Tibial artery (tissue), 4 donors: ENCODE measurements around the gene OPHN1.

Source experiments
- DNase-seq, 2 donors: peaks; one replicate each; pipeline ENCODE4 v3.0.0-alpha.2; 2019
- H3K27ac ChIP-seq, 2 donors: fragments of 200-600 bp; sonication (generic) in 1 of 2; 1 replicate in 1 of 2; 2 replicates in 1 of 2; pipeline ENCODE4 v1.5.1; 2018 to 2019; ENCODE audit warnings: mild to moderate bottlenecking in 1 of 2
- H3K27me3 ChIP-seq, 2 donors: fragments of 200-600 bp; sonication (generic) in 1 of 2; one replicate each; pipeline versions ENCODE4 v1.5.1 to v1.6.0; 2016 to 2019
- H3K36me3 ChIP-seq, 3 donors: fragments of 200-600 bp; sonication (generic) in 2 of 3; one replicate each; pipeline ENCODE4 v1.5.1; 2016 to 2019; ENCODE audit warnings: mild to moderate bottlenecking in 2 of 3
- H3K4me1 ChIP-seq, 4 donors: fragments of 200-600 bp; sonication (generic) in 2 of 4; 1 replicate in 3 of 4; 2 replicates in 1 of 4; pipeline ENCODE4 v1.5.1; 2016 to 2019
- H3K4me3 ChIP-seq, 2 donors: fragments of 200-600 bp; sonication (generic) in 1 of 2; 1 replicate in 1 of 2; 2 replicates in 1 of 2; pipeline ENCODE4 v1.5.1; 2018 to 2019; ENCODE audit warnings: mild to moderate bottlenecking in 2 of 2
- H3K9me3 ChIP-seq, 3 donors: fragments of 200-600 bp; sonication (generic) in 1 of 3; one replicate each; pipeline ENCODE4 v1.5.1; 2016 to 2019
- intact Hi-C: fragments of 100-400 bp; cut with DNase I; formaldehyde crosslinking; loops from one replicate; pipeline ENCODE4 v1.15.0; 2023; ENCODE audit warnings: low total_unique reads
- TF ChIP-seq, protein P1 (sequence below), 2 experiments: fragments of 200-600 bp in 1 of 2; fragments of 450-650 bp in 1 of 2; IDR thresholded peaks; one replicate each; pipeline ENCODE4 v1.5.1; 2017 to 2019; ENCODE audit warnings: antibody characterized with exemption in 2 of 2, mild to moderate bottlenecking in 1 of 2, moderate library complexity in 1 of 2

Gene OPHN1

GRCh38 chrX:68462197-68462596 is 28.9 kb upstream of the OPHN1 start:
- DNase-seq: no peak
- H3K27me3 ChIP-seq: no peaks in the 10 kb centered on the region
- intact Hi-C loops: loop anchor here (10.0 kb wide), 1 partner anchor 267 kb away; no protein-coding TSS in a partner anchor
- no peak overlapping the region for H3K4me3 ChIP-seq
- H3K36me3 ChIP-seq: no peaks in the 10 kb centered on the region
- no peaks in the 10 kb centered on the region for H3K4me1 ChIP-seq
- no peaks in the 10 kb centered on the region for H3K9me3 ChIP-seq
- no peak overlapping the region for H3K27ac ChIP-seq
- TF ChIP-seq, protein P1, sequence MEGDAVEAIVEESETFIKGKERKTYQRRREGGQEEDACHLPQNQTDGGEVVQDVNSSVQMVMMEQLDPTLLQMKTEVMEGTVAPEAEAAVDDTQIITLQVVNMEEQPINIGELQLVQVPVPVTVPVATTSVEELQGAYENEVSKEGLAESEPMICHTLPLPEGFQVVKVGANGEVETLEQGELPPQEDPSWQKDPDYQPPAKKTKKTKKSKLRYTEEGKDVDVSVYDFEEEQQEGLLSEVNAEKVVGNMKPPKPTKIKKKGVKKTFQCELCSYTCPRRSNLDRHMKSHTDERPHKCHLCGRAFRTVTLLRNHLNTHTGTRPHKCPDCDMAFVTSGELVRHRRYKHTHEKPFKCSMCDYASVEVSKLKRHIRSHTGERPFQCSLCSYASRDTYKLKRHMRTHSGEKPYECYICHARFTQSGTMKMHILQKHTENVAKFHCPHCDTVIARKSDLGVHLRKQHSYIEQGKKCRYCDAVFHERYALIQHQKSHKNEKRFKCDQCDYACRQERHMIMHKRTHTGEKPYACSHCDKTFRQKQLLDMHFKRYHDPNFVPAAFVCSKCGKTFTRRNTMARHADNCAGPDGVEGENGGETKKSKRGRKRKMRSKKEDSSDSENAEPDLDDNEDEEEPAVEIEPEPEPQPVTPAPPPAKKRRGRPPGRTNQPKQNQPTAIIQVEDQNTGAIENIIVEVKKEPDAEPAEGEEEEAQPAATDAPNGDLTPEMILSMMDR (IDR thresholded peaks at IDR 0.05): no peak

GRCh38 chrX:68461576-68461975 is 28.3 kb upstream of the OPHN1 start:
- no peak for DNase-seq
- intact Hi-C loops: loop anchor here (10.0 kb wide), 1 partner anchor 267 kb away; no protein-coding TSS in a partner anchor
- Histone ChIP-seq H3K9me3 (no peaks in the 10 kb centered on the region), H3K27ac (no peak overlapping the region), H3K4me3 (no peak overlapping the region), H3K4me1 (no peaks in the 10 kb centered on the region), H3K36me3 (no peaks in the 10 kb centered on the region), H3K27me3 (no peaks in the 10 kb centered on the region)
- TF ChIP-seq, protein P1 (IDR thresholded peaks at IDR 0.05): no peak

GRCh38 chrX:68461093-68461492 is 27.8 kb upstream of the OPHN1 start:
- intact Hi-C loops: loop anchor here (10.0 kb wide), 1 partner anchor 266 kb away; no protein-coding TSS in a partner anchor
- H3K9me3 ChIP-seq: no peaks in the 10 kb centered on the region

GRCh38 chrX:68455151-68455510 is 21.8 kb upstream of the OPHN1 start:
- H3K4me3 ChIP-seq: no peak overlapping the region
- no peaks in the 10 kb centered on the region for H3K36me3 ChIP-seq
- H3K9me3 ChIP-seq: no peaks in the 10 kb centered on the region
- no peak for DNase-seq
- intact Hi-C loops: no loop called here
- TF ChIP-seq, protein P1 (IDR thresholded peaks at IDR 0.05): no peak
- H3K27ac ChIP-seq: no peak overlapping the region
- no peaks in the 10 kb centered on the region for H3K4me1 ChIP-seq
- H3K27me3 ChIP-seq: no peaks in the 10 kb centered on the region

More at GRCh38 chrX:68461093-68461492, 27.8 kb upstream of the OPHN1 start:
- no peak overlapping the region for H3K27ac ChIP-seq
- H3K4me3 ChIP-seq: no peak overlapping the region
- no peaks in the 10 kb centered on the region for H3K36me3 ChIP-seq
- DNase-seq: no peak
- H3K4me1 ChIP-seq: no peaks in the 10 kb centered on the region
- TF ChIP-seq, protein P1 (IDR thresholded peaks at IDR 0.05): no peak
- H3K27me3 ChIP-seq: no peaks in the 10 kb centered on the region

DNA sequence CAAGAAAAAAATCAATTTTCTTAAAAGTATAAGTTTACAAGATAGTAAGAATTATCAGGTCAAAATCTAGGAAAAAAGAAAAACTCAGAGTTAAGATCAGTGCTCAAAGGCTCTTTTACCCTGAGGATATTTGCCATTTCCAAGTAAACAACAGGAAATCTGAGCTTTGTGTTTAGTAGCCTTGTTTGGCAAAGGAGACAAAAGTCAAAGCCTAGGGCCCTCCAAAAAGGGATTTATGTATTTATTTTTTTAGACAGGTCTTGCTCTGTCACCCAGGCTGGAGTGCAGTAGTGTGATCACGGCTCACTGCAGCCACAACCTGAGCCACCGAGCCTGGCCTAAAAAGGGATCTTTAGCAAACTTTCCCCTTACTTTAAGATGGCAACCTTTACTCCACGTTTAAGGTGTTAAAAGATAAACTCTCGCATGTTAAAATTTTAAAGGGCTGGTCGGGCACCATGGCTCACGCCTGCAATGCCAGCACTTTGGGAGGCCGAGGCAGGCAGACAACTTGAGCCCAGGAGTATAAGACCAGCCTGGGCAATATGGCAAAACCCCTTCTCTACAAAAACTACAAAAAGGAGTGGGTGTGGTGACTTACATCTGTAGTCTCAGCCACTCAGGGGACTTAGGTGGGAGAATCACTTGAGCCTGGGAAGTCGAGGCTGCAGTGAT is 21.3 kb upstream of the OPHN1 start:
- Histone ChIP-seq H3K9me3 (no peaks in the 10 kb centered on the region), H3K27me3 (no peaks in the 10 kb centered on the region), H3K36me3 (no peaks in the 10 kb centered on the region), H3K4me1 (no peaks in the 10 kb centered on the region), H3K4me3 (no peak overlapping the region), H3K27ac (no peak overlapping the region)
- intact Hi-C loops: no loop called here
- TF ChIP-seq, protein P1 (IDR thresholded peaks at IDR 0.05): no peak
- no peak for DNase-seq
